ENCODE measurements around the gene RTL1. TPM values are rescaled to one million over a fixed set of nuclear protein-coding genes. Genes with fewer than 3 reads are reported as not detected.

RTL1 gene
- total and polyA plus RNA-seq, 2 donors (not counting 3 experiments of a cell fraction or from before 2014, with no cell fraction given): not detected

- no peak overlapping the region for H3K4me3 ChIP-seq (replicated peaks in 1 of 3; ENCODE audit: insufficient read depth in 1 of 3, low read depth in 1 of 3, low read length in 3 of 3)
- H3K9me1 ChIP-seq (replicated peaks; ENCODE audit: control insufficient read depth, extremely low read depth, insufficient read depth, low read length): no peaks in the 10 kb centered on the region
- intact Hi-C loops (cut with micrococcal nuclease) (loop anchor here (2.0 to 5.0 kb wide), 2 partner anchors 511 to 730 kb away; no protein-coding TSS in a partner anchor), dilution Hi-C loops (cut with MboI; ENCODE audit: extremely low pct_ligation_motif_present, low sequenced_read_pairs) (no loop called here)
- no peak for DNase-seq (ENCODE audit: low read depth, low spot score)
- H3K27ac ChIP-seq (ENCODE audit: insufficient read depth, low read depth, low read length): no peak overlapping the region
- BruUV-seq (replicated peaks): no TSS peak
- peaks cover 13% of the 10 kb centered on the region for H3K4me1 ChIP-seq (ENCODE audit: control insufficient read depth, extremely low read depth, insufficient read depth, low read length)
- ChIA-PET POLR2A (no interaction called here), CTCF (interaction anchor here (1.8 to 3.7 kb wide), 3 partner anchors 189 to 340 kb away, joined by 6 to 13 read pairs (median 11); no protein-coding TSS in a partner anchor)
- H3K4me2 ChIP-seq (ENCODE audit: insufficient read depth, low read length): no peak overlapping the region
- peaks cover 0 to 6% of the 10 kb centered on the region in 2 experiments for H3K27me3 ChIP-seq (ENCODE audit: control insufficient read depth in 2 of 2, insufficient read depth in 2 of 2, low read length in 2 of 2)
- no peaks in the 10 kb centered on the region for H3K79me2 ChIP-seq (ENCODE audit: control insufficient read depth, insufficient read depth, low read length)
- no peak overlapping the region for H2AFZ ChIP-seq (ENCODE audit: low read depth, low read length)
- no peak overlapping the region for H3K9ac ChIP-seq (replicated peaks; ENCODE audit: extremely low read depth, insufficient read depth, low read length)
- no peaks in the 10 kb centered on the region for H4K20me1 ChIP-seq (replicated peaks; ENCODE audit: control insufficient read depth, extremely low read depth, insufficient read depth, low read length)
- H3K9me3 ChIP-seq (replicated peaks; ENCODE audit: control insufficient read depth, insufficient read depth, low read length): no peaks in the 10 kb centered on the region
- no peak for FAIRE-seq
- peaks cover 0 to 22% of the 10 kb centered on the region in 2 experiments for H3K36me3 ChIP-seq (ENCODE audit: control insufficient read depth in 2 of 2, extremely low read depth in 1 of 2, insufficient read depth in 2 of 2, low read length in 2 of 2)
- TF ChIP-seq GATA2 (IDR thresholded peaks at IDR 0.05; ENCODE audit: insufficient read depth, insufficient read length, low read depth, low read length): no peak
- no peak for TF ChIP-seq EZH2 (IDR thresholded peaks at IDR 0.05; ENCODE audit: borderline replicate concordance, low read depth, low read length, severe bottlenecking)
- TF ChIP-seq POLR2A (IDR thresholded peaks at IDR 0.05; ENCODE audit: low read depth, low read length): no peak
- no peak for TF ChIP-seq FOS (IDR thresholded peaks at IDR 0.05; ENCODE audit: borderline replicate concordance, insufficient read depth, low read length)
- TF ChIP-seq, protein P1, sequence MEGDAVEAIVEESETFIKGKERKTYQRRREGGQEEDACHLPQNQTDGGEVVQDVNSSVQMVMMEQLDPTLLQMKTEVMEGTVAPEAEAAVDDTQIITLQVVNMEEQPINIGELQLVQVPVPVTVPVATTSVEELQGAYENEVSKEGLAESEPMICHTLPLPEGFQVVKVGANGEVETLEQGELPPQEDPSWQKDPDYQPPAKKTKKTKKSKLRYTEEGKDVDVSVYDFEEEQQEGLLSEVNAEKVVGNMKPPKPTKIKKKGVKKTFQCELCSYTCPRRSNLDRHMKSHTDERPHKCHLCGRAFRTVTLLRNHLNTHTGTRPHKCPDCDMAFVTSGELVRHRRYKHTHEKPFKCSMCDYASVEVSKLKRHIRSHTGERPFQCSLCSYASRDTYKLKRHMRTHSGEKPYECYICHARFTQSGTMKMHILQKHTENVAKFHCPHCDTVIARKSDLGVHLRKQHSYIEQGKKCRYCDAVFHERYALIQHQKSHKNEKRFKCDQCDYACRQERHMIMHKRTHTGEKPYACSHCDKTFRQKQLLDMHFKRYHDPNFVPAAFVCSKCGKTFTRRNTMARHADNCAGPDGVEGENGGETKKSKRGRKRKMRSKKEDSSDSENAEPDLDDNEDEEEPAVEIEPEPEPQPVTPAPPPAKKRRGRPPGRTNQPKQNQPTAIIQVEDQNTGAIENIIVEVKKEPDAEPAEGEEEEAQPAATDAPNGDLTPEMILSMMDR (IDR thresholded peaks at IDR 0.05; ENCODE audit: extremely low read depth in 1 of 2, insufficient read depth in 1 of 2, low read depth in 1 of 2, low read length in 2 of 2): no peak
- TF ChIP-seq JUN (IDR thresholded peaks at IDR 0.05; ENCODE audit: borderline replicate concordance, insufficient read depth, insufficient read length, low read depth): no peak
- no peak for TF ChIP-seq MYC (IDR thresholded peaks at IDR 0.05; ENCODE audit: low read depth, low read length)
- TF ChIP-seq POLR2AphosphoS5 (IDR thresholded peaks at IDR 0.05; ENCODE audit: insufficient read depth, low read depth, low read length): no peak
- TF ChIP-seq, protein P2, sequence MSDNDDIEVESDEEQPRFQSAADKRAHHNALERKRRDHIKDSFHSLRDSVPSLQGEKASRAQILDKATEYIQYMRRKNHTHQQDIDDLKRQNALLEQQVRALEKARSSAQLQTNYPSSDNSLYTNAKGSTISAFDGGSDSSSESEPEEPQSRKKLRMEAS (IDR thresholded peaks at IDR 0.05; ENCODE audit: insufficient read depth, insufficient read length): no peak
These were observed 5.1 kb downstream of the RTL1 start for GRCh38 chr14:100898465-100898864.

All from endothelial cell of umbilical vein (primary cell).